ENCODE results near the gene RCN2.

RCN2 gene

GRCh38 chr15:76993114-76993725, 61.7 kb downstream of the RCN2 start:
- in situ Hi-C loops (cut with HindIII; ENCODE audit: low sequenced_read_pairs) = no loop called here

- in situ Hi-C loops (cut with HindIII; ENCODE audit: low sequenced_read_pairs) = no loop called here
These were observed 62.5 kb downstream of the RCN2 start for GRCh38 chr15:76994001-76994400.

- in situ Hi-C loops (cut with HindIII; ENCODE audit: low sequenced_read_pairs) = no loop called here
These were observed 62.9 kb downstream of the RCN2 start for GRCh38 chr15:76994496-76994895.

- in situ Hi-C loops (cut with HindIII; ENCODE audit: low sequenced_read_pairs) = no loop called here
These were observed 63.7 kb downstream of the RCN2 start, which contains the start of gene PSTPIP1 for GRCh38 chr15:76994971-76995945. TSS of gene PSTPIP1 (plus strand) at chr15:76995126. CDS start at chr15:76995574, 448 bp downstream.

GRCh38 chr15:76996076-76996525, 64.6 kb downstream of the RCN2 start:
- in situ Hi-C loops (cut with HindIII; ENCODE audit: low sequenced_read_pairs) = no loop called here

- in situ Hi-C loops (cut with HindIII; ENCODE audit: low sequenced_read_pairs) = no loop called here
These were observed 65.2 kb downstream of the RCN2 start for GRCh38 chr15:76996526-76997401.

GRCh38 chr15:76998663-76999285, 67.2 kb downstream of the RCN2 start:
- in situ Hi-C loops (cut with HindIII; ENCODE audit: low sequenced_read_pairs) = no loop called here

- in situ Hi-C loops (cut with HindIII; ENCODE audit: low sequenced_read_pairs) = no loop called here
These were observed 68.4 kb downstream of the RCN2 start for GRCh38 chr15:76999996-77000395.

- in situ Hi-C loops (cut with HindIII; ENCODE audit: low sequenced_read_pairs) = no loop called here
These were observed 69.8 kb downstream of the RCN2 start for GRCh38 chr15:77001351-77001750.

GRCh38 chr15:77001966-77002365, 70.4 kb downstream of the RCN2 start:
- in situ Hi-C loops (cut with HindIII; ENCODE audit: low sequenced_read_pairs) = no loop called here

GRCh38 chr15:77002436-77002835, 70.9 kb downstream of the RCN2 start:
- in situ Hi-C loops (cut with HindIII; ENCODE audit: low sequenced_read_pairs) = no loop called here

- in situ Hi-C loops (cut with HindIII; ENCODE audit: low sequenced_read_pairs) = no loop called here
These were observed 71.7 kb downstream of the RCN2 start for GRCh38 chr15:77002954-77003912.

Measured in DLD1 (cell line).